Neural progenitor cell (in vitro differentiated cells): ENCODE results near the gene NRG3.

ENCODE experiments used
- EZH2 ChIP-seq: fragments of 200-600 bp; sonication (generic); IDR thresholded peaks from 2 replicates; pipeline ENCODE4 v1.6.1; 2017; ENCODE audit warnings: antibody characterized with exemption, mild to moderate bottlenecking, moderate library complexity
- TF ChIP-seq, protein P1 (sequence below): fragments of 200-600 bp; sonication (generic); IDR thresholded peaks from 2 replicates; pipeline ENCODE4 v1.5.1; 2017; ENCODE audit warnings: antibody characterized with exemption, mild to moderate bottlenecking

- TF ChIP-seq EZH2, result no peak
- TF ChIP-seq, protein P1, sequence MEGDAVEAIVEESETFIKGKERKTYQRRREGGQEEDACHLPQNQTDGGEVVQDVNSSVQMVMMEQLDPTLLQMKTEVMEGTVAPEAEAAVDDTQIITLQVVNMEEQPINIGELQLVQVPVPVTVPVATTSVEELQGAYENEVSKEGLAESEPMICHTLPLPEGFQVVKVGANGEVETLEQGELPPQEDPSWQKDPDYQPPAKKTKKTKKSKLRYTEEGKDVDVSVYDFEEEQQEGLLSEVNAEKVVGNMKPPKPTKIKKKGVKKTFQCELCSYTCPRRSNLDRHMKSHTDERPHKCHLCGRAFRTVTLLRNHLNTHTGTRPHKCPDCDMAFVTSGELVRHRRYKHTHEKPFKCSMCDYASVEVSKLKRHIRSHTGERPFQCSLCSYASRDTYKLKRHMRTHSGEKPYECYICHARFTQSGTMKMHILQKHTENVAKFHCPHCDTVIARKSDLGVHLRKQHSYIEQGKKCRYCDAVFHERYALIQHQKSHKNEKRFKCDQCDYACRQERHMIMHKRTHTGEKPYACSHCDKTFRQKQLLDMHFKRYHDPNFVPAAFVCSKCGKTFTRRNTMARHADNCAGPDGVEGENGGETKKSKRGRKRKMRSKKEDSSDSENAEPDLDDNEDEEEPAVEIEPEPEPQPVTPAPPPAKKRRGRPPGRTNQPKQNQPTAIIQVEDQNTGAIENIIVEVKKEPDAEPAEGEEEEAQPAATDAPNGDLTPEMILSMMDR, result no peak
Measured at GRCh38 chr10:82378146-82378545, 503.2 kb downstream of the NRG3 start.
